PC-3 (cell line): ENCODE results near the gene LIN37. TPM values are rescaled to one million over a fixed set of nuclear protein-coding genes. Genes with fewer than 3 reads are reported as not detected.

Experiments used
- ATAC-seq: fragments of 200-7000 bp; cut with Tn5 transposase; 2 replicates; pipeline ENCODE4 v1.9.1; 2020; ENCODE audit warnings: mild to moderate bottlenecking, moderate library complexity
- BruUV-seq: library from RNA; stranded (reverse); fragments of 400-500 nt; replicated peaks from 2 replicates; lab custom pipeline; 2021; lab: Mats Ljungman, UMichigan
- CTCF ChIA-PET: fragments of 300-600 bp; sonication (Branson Sonifier 250); formaldehyde crosslinking; loops from one replicate; lab custom pipeline; 2022; ENCODE audit warnings: antibody characterized with exemption; lab: Charles Lee
- POLR2A ChIA-PET: fragments of 300-600 bp; sonication (Branson Sonifier 250); formaldehyde crosslinking; loops from one replicate; lab custom pipeline; 2022; ENCODE audit warnings: antibody characterized with exemption; ENCODE audit not compliant: unreplicated experiment; lab: Charles Lee
- DNase-seq: peaks from one replicate; pipeline ENCODE4 v3.0.0-alpha.2; 2015
- H2AFZ ChIP-seq: fragments of 300-600 bp; sonication (generic); 2 replicates; pipeline ENCODE4 v1.6.0; 2016; ENCODE audit warnings: antibody characterized with exemption, low read length
- H3F3A ChIP-seq: fragments of 300-600 bp; sonication (generic); one replicate; pipeline ENCODE4 v1.6.0; 2017; ENCODE audit warnings: antibody characterized with exemption, low read length, control low read depth, mild to moderate bottlenecking; ENCODE audit not compliant: unreplicated experiment
- H3K27ac ChIP-seq: fragments of 300-600 bp; sonication (generic); 2 replicates; pipeline ENCODE4 v1.5.1; 2016; ENCODE audit warnings: mild to moderate bottlenecking, low read length
- H3K27me3 ChIP-seq: fragments of 300-600 bp; sonication (generic); 2 replicates; pipeline ENCODE4 v1.6.1; 2016; ENCODE audit warnings: low read length, mixed read lengths
- H3K36me3 ChIP-seq: fragments of 300-600 bp; sonication (generic); 2 replicates; pipeline ENCODE4 v1.6.1; 2016; ENCODE audit warnings: low read depth, mixed run types, low read length, mixed read lengths
- H3K4me1 ChIP-seq: fragments of 300-600 bp; sonication (generic); 2 replicates; pipeline ENCODE4 v1.5.1; 2016; ENCODE audit warnings: low read length; ENCODE audit not compliant: insufficient read depth
- H3K4me2 ChIP-seq: fragments of 300-600 bp; sonication (generic); 2 replicates; pipeline ENCODE4 v1.6.0; 2016; ENCODE audit warnings: low read length
- H3K4me3 ChIP-seq: fragments of 300-600 bp; sonication (generic); 2 replicates; pipeline ENCODE4 v1.5.1; 2016; ENCODE audit warnings: mild to moderate bottlenecking, low read length, mixed read lengths
- H3K79me2 ChIP-seq: fragments of 300-600 bp; sonication (generic); 2 replicates; pipeline ENCODE4 v1.6.1; 2017; ENCODE audit warnings: low read length, mixed read lengths
- H3K9ac ChIP-seq: fragments of 300-600 bp; sonication (generic); 2 replicates; pipeline ENCODE4 v1.6.0; 2016; ENCODE audit warnings: mild to moderate bottlenecking, low read length
- H3K9me2 ChIP-seq: fragments of 300-600 bp; sonication (generic); replicated peaks from 2 replicates; pipeline ENCODE4 v1.6.1; 2016; ENCODE audit warnings: mixed run types, low read length, mixed read lengths
- H3K9me3 ChIP-seq: fragments of 300-600 bp; sonication (generic); 2 replicates; pipeline ENCODE4 v1.6.1; 2016; ENCODE audit warnings: low read length, mixed read lengths
- H4K20me1 ChIP-seq: fragments of 300-600 bp; sonication (generic); 2 replicates; pipeline ENCODE4 v1.6.1; 2016; ENCODE audit warnings: low read length, mixed read lengths
- CTCF ChIP-seq: fragments of 300-600 bp; sonication (generic); conservative IDR thresholded peaks from 2 replicates; pipeline ENCODE4 v1.5.1; 2017; ENCODE audit warnings: antibody characterized with exemption, low read depth, mild to moderate bottlenecking, low read length
- EZH2 ChIP-seq: fragments of 300-600 bp; sonication (generic); IDR thresholded peaks from one replicate; pipeline ENCODE4 v1.6.1; 2017; ENCODE audit warnings: antibody characterized with exemption, mild to moderate bottlenecking, low read length; ENCODE audit not compliant: unreplicated experiment
- EZH2phosphoT487 ChIP-seq: fragments of 300-600 bp; sonication (generic); IDR thresholded peaks from 2 replicates; pipeline ENCODE4 v1.6.1; 2018; ENCODE audit warnings: mild to moderate bottlenecking, antibody characterized with exemption, low read length, borderline replicate concordance
- intact Hi-C: fragments of 100-400 bp; cut with micrococcal nuclease; formaldehyde crosslinking; loops from 2 replicates; pipeline ENCODE4 v1.9.0; 2023
- total RNA-seq: library from RNA; depleted of rRNA; stranded (reverse); fragments of >200 nt; gene quantifications from 2 replicates; pipeline ENCODE4 v1.2.3, GENCODE V29; 2014

LIN37 gene
- total RNA-seq, 1 experiment from 2014 or later, result 8.2 TPM

GRCh38 chr19:35718345-35719041 lies 29.9 kb upstream of the LIN37 start:
- Histone ChIP-seq H3K4me3 (peak overlapping the region; percentile 95), H3K27ac (0 out of 2 replicates have a peak overlapping the region, but pooled peaks have one; percentile 1), H3K9me3 (no peaks in the 10 kb centered on the region), H3K27me3 (no peaks in the 10 kb centered on the region), H3K36me3 (no peaks in the 10 kb centered on the region; the same call in 1 of the 2 replicates), H4K20me1 (0 out of 2 replicates have a peak, but pooled peaks cover 3% of the 10 kb centered on the region), H3K4me1 (peaks cover 20% of the 10 kb centered on the region; the same call in 1 of the 2 replicates), H3K9me2 (no peaks in the 10 kb centered on the region), H3K9ac (peak overlapping the region; percentile 87), H3F3A (no peaks in the 10 kb centered on the region), H3K4me2 (peak overlapping the region; percentile 98), H2AFZ (peak overlapping the region; percentile 51; the same call in 1 of the 2 replicates), H3K79me2 (peaks cover 33% of the 10 kb centered on the region)
- CTCF ChIA-PET, result no interaction called here
- DNase-seq (peak; percentile 9), ATAC-seq (no peak)
- no TSS peak for BruUV-seq
- intact Hi-C loops, result loop anchor here (5.0 to 10.0 kb wide), 2 partner anchors 171 to 216 kb away; partner anchors contain the start of genes LRFN3 and TMEM147
- POLR2A ChIA-PET, result interaction anchor here (0.5 kb wide), 1 partner anchor 64 kb away, joined by 13 read pairs; no protein-coding TSS in a partner anchor
- TF ChIP-seq CTCF, result no peak
- no peak for TF ChIP-seq EZH2
- no peak for TF ChIP-seq EZH2phosphoT487

GRCh38 chr19:35719402-35720162 lies 28.8 kb upstream of the LIN37 start:
- POLR2A ChIA-PET, result interaction anchor here (0.5 kb wide), 1 partner anchor 65 kb away, joined by 13 read pairs; no protein-coding TSS in a partner anchor
- TSS peak; percentile 22 for BruUV-seq

More at GRCh38 chr19:35719402-35720162, 28.8 kb upstream of the LIN37 start:
- TF ChIP-seq EZH2 (no peak), EZH2phosphoT487 (no peak), CTCF (no peak)
- no peaks in the 10 kb centered on the region for H3K9me2 ChIP-seq
- H3K9me3 ChIP-seq, result no peaks in the 10 kb centered on the region
- H3K36me3 ChIP-seq, result no peaks in the 10 kb centered on the region; the same call in 1 of the 2 replicates
- H3K9ac ChIP-seq, result peak overlapping the region; percentile 87
- H4K20me1 ChIP-seq, result 0 out of 2 replicates have a peak, but pooled peaks cover 3% of the 10 kb centered on the region
- DNase-seq, result no peak
- H3K79me2 ChIP-seq, result peaks cover 33% of the 10 kb centered on the region
- intact Hi-C loops, result loop anchor here (5.0 to 10.0 kb wide), 2 partner anchors 172 to 215 kb away; partner anchors contain the start of genes LRFN3 and TMEM147
- no peaks in the 10 kb centered on the region for H3F3A ChIP-seq
- peak overlapping the region; percentile 95 for H3K4me3 ChIP-seq
- no peak overlapping the region for H3K27ac ChIP-seq
- no peak overlapping the region for H2AFZ ChIP-seq
- CTCF ChIA-PET, result no interaction called here
- H3K4me1 ChIP-seq, result peaks cover 20% of the 10 kb centered on the region; the same call in 1 of the 2 replicates
- no peaks in the 10 kb centered on the region for H3K27me3 ChIP-seq
- ATAC-seq, result no peak
- peak overlapping the region; percentile 98 for H3K4me2 ChIP-seq
